ENCODE results near the gene ZDHHC12.

Gene ZDHHC12, protein sequence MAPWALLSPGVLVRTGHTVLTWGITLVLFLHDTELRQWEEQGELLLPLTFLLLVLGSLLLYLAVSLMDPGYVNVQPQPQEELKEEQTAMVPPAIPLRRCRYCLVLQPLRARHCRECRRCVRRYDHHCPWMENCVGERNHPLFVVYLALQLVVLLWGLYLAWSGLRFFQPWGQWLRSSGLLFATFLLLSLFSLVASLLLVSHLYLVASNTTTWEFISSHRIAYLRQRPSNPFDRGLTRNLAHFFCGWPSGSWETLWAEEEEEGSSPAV

DNA sequence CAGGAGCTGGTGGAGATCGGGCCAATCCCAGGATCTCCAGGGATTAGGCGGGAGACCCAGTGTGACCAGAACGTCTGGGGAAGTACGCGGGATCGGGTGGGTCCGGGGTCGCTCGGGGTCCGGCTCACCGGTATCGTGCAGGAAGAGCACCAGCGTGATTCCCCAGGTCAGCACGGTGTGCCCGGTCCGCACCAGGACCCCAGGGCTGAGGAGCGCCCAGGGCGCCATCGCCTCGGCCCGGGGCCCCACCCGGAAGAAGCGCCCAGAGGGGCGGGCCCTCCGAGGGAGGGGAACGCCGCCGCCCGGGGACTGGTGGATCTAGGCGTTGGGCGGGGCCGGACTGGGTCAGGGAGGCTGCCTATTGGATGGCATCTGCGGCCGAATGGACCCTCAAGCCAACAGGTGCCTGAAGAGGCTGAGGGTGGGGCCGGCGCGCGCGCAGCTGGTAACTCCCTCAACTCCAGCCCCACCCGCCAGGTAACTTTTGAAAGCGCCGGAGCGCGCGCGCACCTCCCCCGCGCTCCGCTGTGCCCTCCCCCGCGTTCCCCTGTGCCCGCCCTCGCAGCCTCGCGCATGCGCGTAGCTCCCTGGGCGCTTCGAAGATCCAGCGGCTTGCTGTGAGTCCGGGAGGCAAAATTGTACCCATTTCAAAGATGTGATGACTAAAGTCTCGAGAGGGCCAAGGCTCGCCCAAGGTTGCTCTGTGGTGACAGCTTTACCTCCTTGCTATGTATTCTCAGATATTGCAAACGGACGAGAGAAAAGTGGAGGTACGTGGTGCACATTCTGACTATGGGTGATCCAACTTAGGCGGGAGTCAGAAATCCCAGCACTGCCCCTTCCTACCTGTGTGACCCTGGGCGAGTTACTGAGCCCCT is at the start of gene ZDHHC12:
TSS of gene ZDHHC12 (minus strand) at position 262 of the 878 bp plus-strand sequence. CDS start at position 228, 34 bp downstream.
- H3K4me1 ChIP-seq (ENCODE audit: control insufficient read depth, insufficient read depth, low read length): no peaks in the 10 kb centered on the region
- H3K27ac ChIP-seq (ENCODE audit: extremely low read depth, low read depth, low read length): peak within 1 kb of the TSS; percentile 40
- CTCF ChIA-PET: interaction anchor here (0.9 to 1.5 kb wide), 4 partner anchors 9 to 94 kb away, joined by 3 to 16 read pairs (median 6); partner anchors contain the start of genes ENDOG and PKN3
- H3K36me3 ChIP-seq (ENCODE audit: control insufficient read depth in 2 of 2, insufficient read depth in 1 of 2, low read length in 2 of 2): peaks cover 0 to 27% of the 10 kb centered on the region in 2 experiments; a peak in 1 of 3 replicates
- POLR2A ChIA-PET: interaction anchor here (0.6 to 2.5 kb wide), 25 partner anchors 9 to 564 kb away, joined by 3 to 22 read pairs (median 5); partner anchors contain the start of genes BBLN, ENDOG, IER5L and PKN3
- peak within 1 kb of the TSS; percentile 91 for H3K4me3 ChIP-seq (ENCODE audit: low read depth, low read length)
- H3K9me3 ChIP-seq (ENCODE audit: control insufficient read depth, insufficient read depth, low read depth, low read length): no peaks in the 10 kb centered on the region
- TF ChIP-seq, protein P1, sequence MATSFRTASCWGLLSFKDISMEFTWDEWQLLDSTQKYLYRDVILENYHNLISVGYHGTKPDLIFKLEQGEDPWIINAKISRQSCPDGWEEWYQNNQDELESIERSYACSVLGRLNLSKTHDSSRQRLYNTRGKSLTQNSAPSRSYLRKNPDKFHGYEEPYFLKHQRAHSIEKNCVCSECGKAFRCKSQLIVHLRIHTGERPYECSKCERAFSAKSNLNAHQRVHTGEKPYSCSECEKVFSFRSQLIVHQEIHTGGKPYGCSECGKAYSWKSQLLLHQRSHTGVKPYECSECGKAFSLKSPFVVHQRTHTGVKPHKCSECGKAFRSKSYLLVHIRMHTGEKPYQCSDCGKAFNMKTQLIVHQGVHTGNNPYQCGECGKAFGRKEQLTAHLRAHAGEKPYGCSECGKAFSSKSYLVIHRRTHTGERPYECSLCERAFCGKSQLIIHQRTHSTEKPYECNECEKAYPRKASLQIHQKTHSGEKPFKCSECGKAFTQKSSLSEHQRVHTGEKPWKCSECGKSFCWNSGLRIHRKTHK (tag by site-specific recombination; IDR thresholded peaks at IDR 0.05): no peak
- TF ChIP-seq ZNF624 (tag by site-specific recombination; IDR thresholded peaks at IDR 0.05): no peak
- peak; percentile 61 for TF ChIP-seq WT1 (tag by site-specific recombination; IDR thresholded peaks at IDR 0.05)
- TF ChIP-seq ZNF248 (tag by site-specific recombination; IDR thresholded peaks at IDR 0.05): no peak
- no peak for TF ChIP-seq ZNF112 (tag by site-specific recombination; IDR thresholded peaks at IDR 0.05)
- TF ChIP-seq ZNF571 (tag by site-specific recombination; IDR thresholded peaks at IDR 0.05): no peak
- no peak for TF ChIP-seq ZNF214 (tag by site-specific recombination; IDR thresholded peaks at IDR 0.05; ENCODE audit: borderline replicate concordance)
- TF ChIP-seq ZNF19 (tag by site-specific recombination; IDR thresholded peaks at IDR 0.05; ENCODE audit: low read depth): no peak
- TF ChIP-seq, protein P2, sequence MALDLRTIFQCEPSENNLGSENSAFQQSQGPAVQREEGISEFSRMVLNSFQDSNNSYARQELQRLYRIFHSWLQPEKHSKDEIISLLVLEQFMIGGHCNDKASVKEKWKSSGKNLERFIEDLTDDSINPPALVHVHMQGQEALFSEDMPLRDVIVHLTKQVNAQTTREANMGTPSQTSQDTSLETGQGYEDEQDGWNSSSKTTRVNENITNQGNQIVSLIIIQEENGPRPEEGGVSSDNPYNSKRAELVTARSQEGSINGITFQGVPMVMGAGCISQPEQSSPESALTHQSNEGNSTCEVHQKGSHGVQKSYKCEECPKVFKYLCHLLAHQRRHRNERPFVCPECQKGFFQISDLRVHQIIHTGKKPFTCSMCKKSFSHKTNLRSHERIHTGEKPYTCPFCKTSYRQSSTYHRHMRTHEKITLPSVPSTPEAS (tag by site-specific recombination; IDR thresholded peaks at IDR 0.05): no peak
- 0 out of 2 replicates have a peak, but pooled peaks have one; percentile 25 for TF ChIP-seq GLI4 (tag by site-specific recombination; IDR thresholded peaks at IDR 0.05)
- TF ChIP-seq ZNF341 (tag by site-specific recombination; IDR thresholded peaks at IDR 0.05; ENCODE audit: low read depth): no peak
- TF ChIP-seq, protein P3, sequence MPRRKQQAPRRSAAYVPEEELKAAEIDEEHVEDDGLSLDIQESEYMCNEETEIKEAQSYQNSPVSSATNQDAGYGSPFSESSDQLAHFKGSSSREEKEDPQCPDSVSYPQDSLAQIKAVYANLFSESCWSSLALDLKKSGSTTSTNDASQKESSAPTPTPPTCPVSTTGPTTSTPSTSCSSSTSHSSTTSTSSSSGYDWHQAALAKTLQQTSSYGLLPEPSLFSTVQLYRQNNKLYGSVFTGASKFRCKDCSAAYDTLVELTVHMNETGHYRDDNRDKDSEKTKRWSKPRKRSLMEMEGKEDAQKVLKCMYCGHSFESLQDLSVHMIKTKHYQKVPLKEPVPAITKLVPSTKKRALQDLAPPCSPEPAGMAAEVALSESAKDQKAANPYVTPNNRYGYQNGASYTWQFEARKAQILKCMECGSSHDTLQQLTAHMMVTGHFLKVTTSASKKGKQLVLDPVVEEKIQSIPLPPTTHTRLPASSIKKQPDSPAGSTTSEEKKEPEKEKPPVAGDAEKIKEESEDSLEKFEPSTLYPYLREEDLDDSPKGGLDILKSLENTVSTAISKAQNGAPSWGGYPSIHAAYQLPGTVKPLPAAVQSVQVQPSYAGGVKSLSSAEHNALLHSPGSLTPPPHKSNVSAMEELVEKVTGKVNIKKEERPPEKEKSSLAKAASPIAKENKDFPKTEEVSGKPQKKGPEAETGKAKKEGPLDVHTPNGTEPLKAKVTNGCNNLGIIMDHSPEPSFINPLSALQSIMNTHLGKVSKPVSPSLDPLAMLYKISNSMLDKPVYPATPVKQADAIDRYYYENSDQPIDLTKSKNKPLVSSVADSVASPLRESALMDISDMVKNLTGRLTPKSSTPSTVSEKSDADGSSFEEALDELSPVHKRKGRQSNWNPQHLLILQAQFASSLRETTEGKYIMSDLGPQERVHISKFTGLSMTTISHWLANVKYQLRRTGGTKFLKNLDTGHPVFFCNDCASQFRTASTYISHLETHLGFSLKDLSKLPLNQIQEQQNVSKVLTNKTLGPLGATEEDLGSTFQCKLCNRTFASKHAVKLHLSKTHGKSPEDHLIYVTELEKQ (tag by site-specific recombination; IDR thresholded peaks at IDR 0.05; ENCODE audit: borderline replicate concordance): no peak; the same call in 1 of the 2 replicates
- no peak for TF ChIP-seq ZNF274 (IDR thresholded peaks at IDR 0.05; ENCODE audit: low read length)
- TF ChIP-seq ZNF274 (tag by site-specific recombination; IDR thresholded peaks at IDR 0.05; ENCODE audit: borderline replicate concordance): no peak
- TF ChIP-seq ZNF2 (tag by site-specific recombination; IDR thresholded peaks at IDR 0.05): peak; percentile 82
- no peak for TF ChIP-seq HOXC10 (CRISPR knock-in tag; IDR thresholded peaks at IDR 0.05)
- no peak; the same call in 1 of the 2 replicates for TF ChIP-seq ZNF768 (tag by site-specific recombination; IDR thresholded peaks at IDR 0.05)
- TF ChIP-seq, protein P4, sequence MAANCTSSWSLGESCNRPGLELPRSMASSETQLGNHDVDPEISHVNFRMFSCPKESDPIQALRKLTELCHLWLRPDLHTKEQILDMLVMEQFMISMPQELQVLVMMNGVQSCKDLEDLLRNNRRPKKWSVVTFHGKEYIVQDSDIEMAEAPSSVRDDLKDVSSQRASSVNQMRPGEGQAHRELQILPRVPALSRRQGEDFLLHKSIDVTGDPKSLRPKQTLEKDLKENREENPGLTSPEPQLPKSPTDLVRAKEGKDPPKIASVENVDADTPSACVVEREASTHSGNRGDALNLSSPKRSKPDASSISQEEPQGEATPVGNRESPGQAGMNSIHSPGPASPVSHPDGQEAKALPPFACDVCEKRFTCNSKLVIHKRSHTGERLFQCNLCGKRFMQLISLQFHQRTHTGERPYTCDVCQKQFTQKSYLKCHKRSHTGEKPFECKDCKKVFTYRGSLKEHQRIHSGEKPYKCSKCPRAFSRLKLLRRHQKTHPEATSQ (tag by site-specific recombination; IDR thresholded peaks at IDR 0.05): peak; percentile 80; the same call in 1 of the 2 replicates
- TF ChIP-seq SCRT2 (tag by site-specific recombination; IDR thresholded peaks at IDR 0.05): peak; percentile 100
- TF ChIP-seq ZNF10 (tag by site-specific recombination; IDR thresholded peaks at IDR 0.05): no peak
- TF ChIP-seq ZNF211 (tag by site-specific recombination; IDR thresholded peaks at IDR 0.05; ENCODE audit: low read depth): no peak
- no peak for TF ChIP-seq ZNF140 (tag by site-specific recombination; IDR thresholded peaks at IDR 0.05)
- TF ChIP-seq, protein P5, sequence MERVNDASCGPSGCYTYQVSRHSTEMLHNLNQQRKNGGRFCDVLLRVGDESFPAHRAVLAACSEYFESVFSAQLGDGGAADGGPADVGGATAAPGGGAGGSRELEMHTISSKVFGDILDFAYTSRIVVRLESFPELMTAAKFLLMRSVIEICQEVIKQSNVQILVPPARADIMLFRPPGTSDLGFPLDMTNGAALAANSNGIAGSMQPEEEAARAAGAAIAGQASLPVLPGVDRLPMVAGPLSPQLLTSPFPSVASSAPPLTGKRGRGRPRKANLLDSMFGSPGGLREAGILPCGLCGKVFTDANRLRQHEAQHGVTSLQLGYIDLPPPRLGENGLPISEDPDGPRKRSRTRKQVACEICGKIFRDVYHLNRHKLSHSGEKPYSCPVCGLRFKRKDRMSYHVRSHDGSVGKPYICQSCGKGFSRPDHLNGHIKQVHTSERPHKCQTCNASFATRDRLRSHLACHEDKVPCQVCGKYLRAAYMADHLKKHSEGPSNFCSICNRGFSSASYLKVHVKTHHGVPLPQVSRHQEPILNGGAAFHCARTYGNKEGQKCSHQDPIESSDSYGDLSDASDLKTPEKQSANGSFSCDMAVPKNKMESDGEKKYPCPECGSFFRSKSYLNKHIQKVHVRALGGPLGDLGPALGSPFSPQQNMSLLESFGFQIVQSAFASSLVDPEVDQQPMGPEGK (tag by site-specific recombination; IDR thresholded peaks at IDR 0.05): peak; percentile 97
- TF ChIP-seq, protein P6, sequence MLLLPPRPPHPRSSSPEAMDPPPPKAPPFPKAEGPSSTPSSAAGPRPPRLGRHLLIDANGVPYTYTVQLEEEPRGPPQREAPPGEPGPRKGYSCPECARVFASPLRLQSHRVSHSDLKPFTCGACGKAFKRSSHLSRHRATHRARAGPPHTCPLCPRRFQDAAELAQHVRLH (tag by site-specific recombination; IDR thresholded peaks at IDR 0.05): peak; percentile 94
- TF ChIP-seq ZSCAN16 (tag by site-specific recombination; IDR thresholded peaks at IDR 0.05): 0 out of 2 replicates have a peak, but pooled peaks have one; percentile 45
- TF ChIP-seq ZNF623 (tag by site-specific recombination; IDR thresholded peaks at IDR 0.05): peak; percentile 21; the same call in 1 of the 2 replicates

All from HEK293 (cell line).